ENCODE data around the gene FADS3.

FADS3 gene

DNA sequence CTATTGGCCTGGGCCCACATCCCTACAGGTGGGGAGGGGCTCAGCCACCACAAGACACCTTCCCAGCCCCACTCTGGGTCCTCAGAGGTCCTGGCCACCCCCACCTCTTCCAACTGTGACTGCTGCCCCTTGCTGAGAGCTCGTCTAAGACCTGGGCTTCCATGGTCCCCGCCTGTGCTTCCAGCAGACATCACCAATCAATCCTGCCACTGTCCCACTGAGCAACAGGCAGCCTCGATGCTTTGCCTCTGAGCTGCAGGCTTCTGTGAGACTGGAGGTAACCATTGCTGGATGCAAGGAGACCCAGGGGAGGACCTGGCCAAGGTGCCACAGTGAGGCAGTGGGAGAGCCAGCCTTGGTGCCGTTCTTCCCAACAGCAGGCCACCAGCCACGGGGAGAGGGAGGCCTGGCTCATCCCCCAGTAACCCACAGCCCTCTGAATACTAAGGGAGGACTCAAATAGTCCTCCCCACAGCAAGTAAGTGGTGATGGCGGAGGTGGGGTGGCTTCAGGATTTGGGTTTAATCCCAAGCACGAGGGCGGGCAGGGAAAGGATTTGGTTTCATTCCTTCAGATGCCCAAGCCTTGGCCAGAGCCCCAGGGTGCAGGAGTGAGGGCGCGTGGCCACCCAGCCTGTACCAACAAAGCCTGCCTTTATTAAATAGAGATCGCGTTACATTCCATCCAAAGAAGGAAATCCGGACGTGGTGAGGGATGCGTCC lies 5.5 kb upstream of the FADS3 start:
- Histone ChIP-seq H3K36me3 (ENCODE audit: control insufficient read depth, insufficient read depth, low read length) (no peaks in the 10 kb centered on the region), H3K9me3 (ENCODE audit: control insufficient read depth, insufficient read depth, low read length) (no peaks in the 10 kb centered on the region), H3K27ac (ENCODE audit: low read depth, low read length) (no peak overlapping the region), H3K4me3 (ENCODE audit: low read depth, low read length) (no peak overlapping the region), H3K9ac (ENCODE audit: low read depth, low read length) (no peak overlapping the region), H3K4me1 (ENCODE audit: control insufficient read depth, insufficient read depth, low read length) (peaks cover 4% of the 10 kb centered on the region; the same call in 1 of the 2 replicates), H3K27me3 (ENCODE audit: control insufficient read depth, insufficient read depth, low read length) (no peaks in the 10 kb centered on the region)

- H3K27me3 ChIP-seq (ENCODE audit: control insufficient read depth, insufficient read depth, low read length), result no peaks in the 10 kb centered on the region
- peaks cover 4% of the 10 kb centered on the region; the same call in 1 of the 2 replicates for H3K4me1 ChIP-seq (ENCODE audit: control insufficient read depth, insufficient read depth, low read length)
- no peak overlapping the region for H3K27ac ChIP-seq (ENCODE audit: low read depth, low read length)
- no peak overlapping the region for H3K9ac ChIP-seq (ENCODE audit: low read depth, low read length)
- H3K36me3 ChIP-seq (ENCODE audit: control insufficient read depth, insufficient read depth, low read length), result no peaks in the 10 kb centered on the region
- no peaks in the 10 kb centered on the region for H3K9me3 ChIP-seq (ENCODE audit: control insufficient read depth, insufficient read depth, low read length)
- no peak overlapping the region for H3K4me3 ChIP-seq (ENCODE audit: low read depth, low read length)
Observed at GRCh38 chr11:61895718-61896059, 4.3 kb upstream of the FADS3 start.

DNA sequence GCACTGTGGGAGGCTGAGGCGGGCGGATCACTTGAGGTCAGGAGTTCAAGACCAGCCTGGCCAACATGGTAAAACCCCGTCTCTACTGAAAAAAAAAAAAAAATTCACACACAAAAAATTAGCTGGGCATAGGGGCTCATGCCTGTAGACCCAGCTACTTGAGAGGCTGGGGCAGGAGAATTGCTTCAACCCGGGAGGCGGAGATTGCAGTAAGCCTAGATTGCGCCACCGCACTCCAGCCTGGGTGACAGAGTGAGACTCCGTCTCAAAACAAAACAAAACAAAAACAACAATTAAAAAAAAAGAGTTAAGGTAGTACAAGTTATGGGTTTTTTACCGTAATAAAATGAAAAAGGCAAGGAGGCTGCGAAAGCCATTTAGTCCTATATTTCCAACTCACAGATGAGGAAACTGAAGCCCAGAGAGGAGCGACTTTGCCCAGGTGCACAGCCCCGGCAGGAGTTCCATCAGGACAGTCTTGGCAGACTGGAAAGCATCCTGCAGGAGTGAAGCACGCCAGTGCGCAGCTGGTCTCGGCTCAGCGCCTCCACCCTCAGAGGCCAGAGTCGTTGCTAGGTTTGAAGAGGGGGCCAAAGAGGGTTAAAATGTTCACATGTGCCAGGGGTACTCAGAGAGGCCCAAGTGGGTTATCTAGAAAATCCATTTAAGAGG lies 3.8 kb upstream of the FADS3 start:
- Histone ChIP-seq H3K36me3 (ENCODE audit: control insufficient read depth, insufficient read depth, low read length) (no peaks in the 10 kb centered on the region), H3K4me1 (ENCODE audit: control insufficient read depth, insufficient read depth, low read length) (peaks cover 4% of the 10 kb centered on the region; the same call in 1 of the 2 replicates), H3K9me3 (ENCODE audit: control insufficient read depth, insufficient read depth, low read length) (no peaks in the 10 kb centered on the region), H3K27me3 (ENCODE audit: control insufficient read depth, insufficient read depth, low read length) (no peaks in the 10 kb centered on the region), H3K27ac (ENCODE audit: low read depth, low read length) (no peak overlapping the region), H3K9ac (ENCODE audit: low read depth, low read length) (no peak overlapping the region), H3K4me3 (ENCODE audit: low read depth, low read length) (no peak overlapping the region)

DNA sequence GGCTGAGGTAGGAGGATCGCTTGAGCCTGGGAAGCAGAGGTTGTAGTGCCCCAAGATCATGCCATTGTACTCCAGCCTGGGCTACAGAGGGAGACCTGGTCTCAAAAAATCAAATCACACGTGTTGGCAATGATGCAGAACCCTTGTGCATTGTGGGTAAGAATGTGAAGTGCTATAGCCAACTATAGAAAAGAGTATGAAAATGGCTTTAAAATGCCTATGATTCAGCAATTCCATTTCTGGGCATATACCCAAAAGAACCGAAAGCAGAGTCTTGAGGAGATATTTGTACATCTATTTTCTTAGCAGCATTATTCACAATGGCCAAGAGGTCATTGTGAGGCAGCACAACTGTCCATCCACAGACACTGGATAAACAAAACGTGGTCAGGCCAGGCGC lies 2.6 kb upstream of the FADS3 start:
- Histone ChIP-seq H3K36me3 (ENCODE audit: control insufficient read depth, insufficient read depth, low read length) (no peaks in the 10 kb centered on the region), H3K4me3 (ENCODE audit: low read depth, low read length) (no peak overlapping the region), H3K27me3 (ENCODE audit: control insufficient read depth, insufficient read depth, low read length) (no peaks in the 10 kb centered on the region), H3K9me3 (ENCODE audit: control insufficient read depth, insufficient read depth, low read length) (no peaks in the 10 kb centered on the region), H3K4me1 (ENCODE audit: control insufficient read depth, insufficient read depth, low read length) (peaks cover 4% of the 10 kb centered on the region; the same call in 1 of the 2 replicates), H3K9ac (ENCODE audit: low read depth, low read length) (no peak overlapping the region), H3K27ac (ENCODE audit: low read depth, low read length) (no peak overlapping the region)

DNA sequence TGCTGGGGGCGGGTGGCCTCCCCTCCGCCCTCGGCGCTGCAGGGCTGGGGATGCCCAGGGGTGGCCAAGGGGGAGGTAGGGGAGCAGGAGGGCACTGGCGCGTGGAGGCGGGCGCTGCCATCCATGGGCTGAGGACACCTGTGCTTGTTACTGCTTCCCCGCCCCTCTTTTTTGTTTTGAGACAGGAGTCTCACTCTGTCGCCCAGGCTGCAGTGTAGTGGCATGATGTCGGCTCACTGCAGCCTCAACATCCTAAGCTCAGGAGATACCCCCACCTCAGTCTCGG lies 683 bp upstream of the FADS3 start:
- peak overlapping the region; percentile 87 for H3K4me3 ChIP-seq (ENCODE audit: low read depth, low read length)
- no peaks in the 10 kb centered on the region for H3K27me3 ChIP-seq (ENCODE audit: control insufficient read depth, insufficient read depth, low read length)
- H3K27ac ChIP-seq (ENCODE audit: low read depth, low read length), result no peak overlapping the region
- no peaks in the 10 kb centered on the region for H3K9me3 ChIP-seq (ENCODE audit: control insufficient read depth, insufficient read depth, low read length)
- peaks cover under 1% of the 10 kb centered on the region; the same call in 1 of the 2 replicates for H3K4me1 ChIP-seq (ENCODE audit: control insufficient read depth, insufficient read depth, low read length)
- no peak overlapping the region for H3K9ac ChIP-seq (ENCODE audit: low read depth, low read length)
- H3K36me3 ChIP-seq (ENCODE audit: control insufficient read depth, insufficient read depth, low read length), result no peaks in the 10 kb centered on the region

GRCh38 chr11:61890529-61891330 lies 615 bp downstream of the FADS3 start:
- peak overlapping the region; percentile 87 for H3K4me3 ChIP-seq (ENCODE audit: low read depth, low read length)
- H3K9me3 ChIP-seq (ENCODE audit: control insufficient read depth, insufficient read depth, low read length), result no peaks in the 10 kb centered on the region
- H3K9ac ChIP-seq (ENCODE audit: low read depth, low read length), result peak overlapping the region; percentile 65
- H3K27ac ChIP-seq (ENCODE audit: low read depth, low read length), result no peak overlapping the region
- no peaks in the 10 kb centered on the region for H3K27me3 ChIP-seq (ENCODE audit: control insufficient read depth, insufficient read depth, low read length)
- H3K36me3 ChIP-seq (ENCODE audit: control insufficient read depth, insufficient read depth, low read length), result no peaks in the 10 kb centered on the region
- H3K4me1 ChIP-seq (ENCODE audit: control insufficient read depth, insufficient read depth, low read length), result no peaks in the 10 kb centered on the region

DNA sequence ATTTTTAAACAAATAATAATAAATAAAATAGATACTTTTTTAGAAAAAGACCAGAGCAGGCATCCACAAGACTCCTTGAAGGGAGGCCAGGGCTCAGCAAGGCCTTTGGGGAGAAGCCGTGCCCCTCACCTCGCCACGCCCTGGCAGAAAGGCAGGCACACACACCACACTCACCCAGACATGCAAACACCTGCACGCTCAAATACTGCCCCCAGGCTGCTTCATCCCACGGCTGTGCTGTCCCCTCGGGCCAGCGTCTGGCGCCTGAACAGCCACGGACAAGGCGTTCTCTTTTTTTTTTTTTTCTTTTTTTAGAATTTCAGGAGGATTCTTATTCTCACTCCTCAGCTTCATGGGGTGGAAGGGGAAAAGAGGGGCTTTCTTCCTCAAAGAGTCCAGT lies 1.5 kb downstream of the FADS3 start:
- Histone ChIP-seq H3K4me3 (ENCODE audit: low read depth, low read length) (peak overlapping the region; percentile 87; the same call in 1 of the 2 replicates), H3K27ac (ENCODE audit: low read depth, low read length) (no peak overlapping the region)

GRCh38 chr11:61888590-61888989 lies 2.8 kb downstream of the FADS3 start:
- Histone ChIP-seq H3K36me3 (ENCODE audit: control insufficient read depth, insufficient read depth, low read length) (no peaks in the 10 kb centered on the region), H3K9ac (ENCODE audit: low read depth, low read length) (no peak overlapping the region), H3K9me3 (ENCODE audit: control insufficient read depth, insufficient read depth, low read length) (no peaks in the 10 kb centered on the region), H3K27me3 (ENCODE audit: control insufficient read depth, insufficient read depth, low read length) (no peaks in the 10 kb centered on the region), H3K27ac (ENCODE audit: low read depth, low read length) (no peak overlapping the region), H3K4me3 (ENCODE audit: low read depth, low read length) (no peak overlapping the region), H3K4me1 (ENCODE audit: control insufficient read depth, insufficient read depth, low read length) (no peaks in the 10 kb centered on the region)

More for the DNA sequence above, 1.5 kb downstream of the FADS3 start:
- Histone ChIP-seq H3K36me3 (ENCODE audit: control insufficient read depth, insufficient read depth, low read length) (no peaks in the 10 kb centered on the region), H3K9ac (ENCODE audit: low read depth, low read length) (no peak overlapping the region), H3K4me1 (ENCODE audit: control insufficient read depth, insufficient read depth, low read length) (no peaks in the 10 kb centered on the region), H3K27me3 (ENCODE audit: control insufficient read depth, insufficient read depth, low read length) (no peaks in the 10 kb centered on the region), H3K9me3 (ENCODE audit: control insufficient read depth, insufficient read depth, low read length) (no peaks in the 10 kb centered on the region)

GRCh38 chr11:61887839-61888494 lies 3.4 kb downstream of the FADS3 start:
- H3K27ac ChIP-seq (ENCODE audit: low read depth, low read length), result no peak overlapping the region
- no peaks in the 10 kb centered on the region for H3K4me1 ChIP-seq (ENCODE audit: control insufficient read depth, insufficient read depth, low read length)
- no peak overlapping the region for H3K9ac ChIP-seq (ENCODE audit: low read depth, low read length)
- no peaks in the 10 kb centered on the region for H3K9me3 ChIP-seq (ENCODE audit: control insufficient read depth, insufficient read depth, low read length)
- H3K4me3 ChIP-seq (ENCODE audit: low read depth, low read length), result no peak overlapping the region
- no peaks in the 10 kb centered on the region for H3K36me3 ChIP-seq (ENCODE audit: control insufficient read depth, insufficient read depth, low read length)
- no peaks in the 10 kb centered on the region for H3K27me3 ChIP-seq (ENCODE audit: control insufficient read depth, insufficient read depth, low read length)

- no peaks in the 10 kb centered on the region for H3K9me3 ChIP-seq (ENCODE audit: control insufficient read depth, insufficient read depth, low read length)
Observed at GRCh38 chr11:61886643-61887042, 4.7 kb downstream of the FADS3 start.

More at GRCh38 chr11:61886643-61887042, 4.7 kb downstream of the FADS3 start:
- 0 out of 2 replicates have a peak, but pooled peaks cover under 1% of the 10 kb centered on the region for H3K4me1 ChIP-seq (ENCODE audit: control insufficient read depth, insufficient read depth, low read length)
- H3K4me3 ChIP-seq (ENCODE audit: low read depth, low read length), result no peak overlapping the region
- H3K9ac ChIP-seq (ENCODE audit: low read depth, low read length), result no peak overlapping the region
- H3K27ac ChIP-seq (ENCODE audit: low read depth, low read length), result no peak overlapping the region
- no peaks in the 10 kb centered on the region for H3K36me3 ChIP-seq (ENCODE audit: control insufficient read depth, insufficient read depth, low read length)
- H3K27me3 ChIP-seq (ENCODE audit: control insufficient read depth, insufficient read depth, low read length), result no peaks in the 10 kb centered on the region
